PC-9 (cell line): Measurements from ENCODE around the gene SNTG2.

Experiments
- CTCF ChIP-seq: fragments of 200-600 bp; sonication (generic); conservative IDR thresholded peaks from 2 replicates; pipeline ENCODE4 v1.6.1; 2017; ENCODE audit warnings: mixed run types, antibody characterized with exemption, mild to moderate bottlenecking, moderate library complexity
- EZH2 ChIP-seq: fragments of 200-600 bp; sonication (generic); IDR thresholded peaks from 2 replicates; pipeline ENCODE4 v1.8.0; 2017; ENCODE audit warnings: antibody characterized with exemption, low read depth

GRCh38 chr2:1049691-1050090, 99.0 kb downstream of the SNTG2 start:
- no peak for TF ChIP-seq CTCF
- TF ChIP-seq EZH2, result no peak
